GM19328 (cell line): Measurements from ENCODE around the gene DPYSL4.

Experiments
- ATAC-seq: cut with Tn5 transposase; IDR thresholded peaks from one replicate; pipeline ENCODE4 v1.9.1; 2021; ENCODE audit warnings: mild to moderate bottlenecking, moderate library complexity; ENCODE audit not compliant: unreplicated experiment

DPYSL4 gene

DNA sequence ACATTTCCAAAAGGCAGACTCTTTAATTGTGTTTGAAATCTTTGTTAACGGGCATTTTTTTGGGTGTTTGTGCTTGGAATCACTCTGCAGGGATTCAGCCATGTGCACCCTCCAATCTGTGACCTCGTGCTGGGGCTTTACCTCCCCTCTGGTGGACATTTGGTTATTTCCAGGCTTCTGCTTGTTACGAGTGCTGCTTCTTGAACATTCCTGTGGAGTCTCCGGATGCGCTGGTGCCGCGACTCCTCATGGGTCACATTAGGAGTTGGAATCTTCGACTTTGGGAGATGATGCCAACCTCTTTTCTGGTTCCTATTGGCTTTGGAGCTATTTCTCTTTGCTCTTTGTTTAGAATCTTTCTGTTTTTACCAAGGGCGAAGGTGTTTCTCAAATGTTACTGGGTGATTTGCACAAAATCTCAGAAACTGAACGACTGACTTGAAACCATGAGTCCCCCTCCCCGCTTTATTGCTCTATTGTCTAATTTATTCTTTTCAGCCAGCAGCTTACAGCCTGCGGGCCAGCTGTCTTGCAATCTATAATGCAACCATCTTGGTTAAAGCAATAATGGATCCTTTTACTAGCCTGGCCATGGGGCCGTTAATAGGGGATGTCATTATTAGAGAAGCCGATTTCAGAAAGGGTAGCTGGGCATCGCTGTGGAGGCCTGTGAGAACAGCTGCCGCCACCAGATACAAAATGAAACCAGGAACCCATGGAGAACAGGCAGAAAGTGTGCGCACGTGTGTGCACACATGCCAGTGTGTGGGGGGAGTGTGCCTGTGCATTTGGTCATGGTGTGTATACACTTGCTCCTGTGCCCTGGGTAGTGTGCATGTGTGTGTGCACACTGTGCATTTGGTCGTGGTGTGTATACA is 9.9 kb upstream of the DPYSL4 start:
- ATAC-seq: no peak

DNA sequence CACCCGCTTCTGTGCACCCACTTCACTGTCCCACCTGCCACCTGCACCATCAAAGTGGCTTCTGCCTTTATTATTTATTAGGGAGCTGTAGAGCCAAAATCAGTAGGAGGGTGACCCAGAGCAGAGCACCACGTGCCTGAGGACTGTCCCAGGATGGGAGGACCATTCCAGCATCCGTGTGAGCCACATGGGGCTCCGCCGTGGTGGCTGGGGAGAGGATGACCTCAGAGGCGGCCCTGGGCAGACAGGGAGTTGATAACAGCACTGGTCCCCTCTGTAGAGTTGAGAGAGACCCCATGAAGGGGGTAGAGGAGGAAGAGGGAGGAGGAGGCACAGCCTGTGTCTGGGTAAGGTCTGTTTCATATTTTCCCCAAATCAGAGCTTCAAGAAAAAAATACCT is 8.7 kb upstream of the DPYSL4 start:
- ATAC-seq: no peak

DNA sequence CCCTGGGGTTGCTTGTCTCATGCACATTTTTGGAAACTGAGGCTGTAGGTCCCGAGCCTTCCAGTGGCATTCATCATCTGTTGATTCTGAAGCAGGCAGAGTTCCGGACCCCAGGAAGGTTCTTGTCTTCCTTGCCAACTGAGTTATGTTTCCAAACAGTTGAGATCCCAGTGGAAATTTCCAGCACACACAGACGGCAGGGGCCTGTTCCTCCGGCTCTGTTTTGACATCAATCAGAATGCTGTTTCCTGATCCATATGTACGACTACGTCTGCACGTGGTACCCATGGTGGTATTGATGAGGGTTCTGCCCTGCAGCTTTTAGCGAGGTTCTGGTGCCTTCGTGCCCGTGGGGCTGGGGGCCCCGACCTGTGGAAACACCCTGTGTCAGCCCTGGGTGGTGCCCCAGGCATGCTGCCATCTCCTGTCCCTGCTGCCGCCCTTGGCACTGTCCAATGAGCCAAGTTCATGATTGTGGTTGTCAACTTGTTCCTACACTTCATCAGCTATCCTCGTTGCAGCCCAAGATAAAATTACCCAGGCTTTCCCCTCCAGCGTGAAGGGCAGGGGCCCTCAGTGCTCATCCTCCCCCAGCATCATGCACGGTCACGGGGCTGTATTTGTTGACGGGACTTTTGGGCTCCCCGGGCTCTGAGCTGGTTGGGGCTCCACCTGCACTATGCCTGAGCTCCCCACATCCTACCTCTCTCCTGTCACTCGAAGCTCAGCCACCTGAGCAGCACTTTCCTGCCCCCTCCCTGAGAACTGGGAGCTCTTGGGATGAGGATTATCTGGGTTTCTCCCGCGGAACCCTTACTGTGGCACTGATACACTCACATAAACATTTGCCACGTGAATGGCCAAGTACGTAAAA is 7.8 kb upstream of the DPYSL4 start:
- ATAC-seq: no peak

DNA sequence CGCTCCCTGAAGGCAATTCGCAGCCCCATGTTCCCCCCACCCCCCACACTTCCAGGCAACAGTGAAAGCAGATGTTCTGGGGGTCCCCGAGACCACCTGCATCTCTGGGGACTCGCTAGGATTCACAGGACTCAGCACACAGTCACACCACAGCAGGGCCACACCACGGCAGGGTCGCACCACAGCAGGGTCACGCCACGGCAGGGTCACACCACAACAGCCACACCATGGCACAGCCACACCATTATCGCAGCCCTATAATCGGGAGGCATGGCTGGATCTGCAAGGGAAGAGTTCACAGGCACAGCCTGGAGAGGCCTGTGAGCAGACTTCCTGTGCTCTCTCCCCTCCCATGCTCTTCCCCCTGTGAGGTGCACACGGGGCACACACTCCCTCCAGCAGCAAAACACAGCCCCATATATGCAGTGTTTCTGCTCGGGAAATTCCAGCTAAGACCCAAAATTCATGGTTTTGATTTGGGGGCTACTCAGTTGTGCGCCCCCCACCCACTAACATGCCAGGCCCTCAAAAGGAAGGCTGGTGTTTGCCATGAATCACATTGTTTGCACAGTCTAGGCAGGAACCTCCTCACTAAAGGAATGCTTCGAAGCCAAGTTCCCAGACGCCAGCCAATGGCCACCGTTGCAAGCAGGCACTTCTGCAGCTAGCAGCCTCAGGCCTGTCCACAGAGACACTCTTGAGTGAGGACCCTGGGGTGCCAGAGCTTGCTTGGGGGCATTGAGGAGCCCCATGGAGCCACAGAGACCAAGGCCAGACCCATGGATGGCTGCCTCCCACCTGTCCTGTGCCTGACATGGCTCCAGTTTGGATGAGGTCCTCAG is 7.0 kb upstream of the DPYSL4 start:
- ATAC-seq: no peak

DNA sequence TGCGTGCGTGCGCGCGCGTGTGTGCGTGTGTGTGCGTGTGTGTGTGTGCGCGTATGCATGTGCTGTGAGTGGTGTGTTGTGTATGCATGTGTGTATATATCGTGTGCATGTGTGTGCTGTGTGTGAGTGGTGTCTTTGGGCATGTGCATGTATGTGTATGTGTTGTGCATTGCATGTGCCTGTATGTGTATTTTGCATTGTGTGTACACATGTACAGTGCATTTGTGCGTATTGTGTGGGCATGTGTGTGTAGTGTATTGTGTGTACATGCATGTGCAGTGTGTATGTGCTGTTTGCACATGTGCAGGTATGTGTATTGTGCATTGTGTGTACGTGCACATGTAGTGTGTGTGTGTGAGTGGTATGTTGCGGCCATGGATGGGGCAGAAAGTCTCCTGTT is 6.0 kb upstream of the DPYSL4 start:
- ATAC-seq: no peak

DNA sequence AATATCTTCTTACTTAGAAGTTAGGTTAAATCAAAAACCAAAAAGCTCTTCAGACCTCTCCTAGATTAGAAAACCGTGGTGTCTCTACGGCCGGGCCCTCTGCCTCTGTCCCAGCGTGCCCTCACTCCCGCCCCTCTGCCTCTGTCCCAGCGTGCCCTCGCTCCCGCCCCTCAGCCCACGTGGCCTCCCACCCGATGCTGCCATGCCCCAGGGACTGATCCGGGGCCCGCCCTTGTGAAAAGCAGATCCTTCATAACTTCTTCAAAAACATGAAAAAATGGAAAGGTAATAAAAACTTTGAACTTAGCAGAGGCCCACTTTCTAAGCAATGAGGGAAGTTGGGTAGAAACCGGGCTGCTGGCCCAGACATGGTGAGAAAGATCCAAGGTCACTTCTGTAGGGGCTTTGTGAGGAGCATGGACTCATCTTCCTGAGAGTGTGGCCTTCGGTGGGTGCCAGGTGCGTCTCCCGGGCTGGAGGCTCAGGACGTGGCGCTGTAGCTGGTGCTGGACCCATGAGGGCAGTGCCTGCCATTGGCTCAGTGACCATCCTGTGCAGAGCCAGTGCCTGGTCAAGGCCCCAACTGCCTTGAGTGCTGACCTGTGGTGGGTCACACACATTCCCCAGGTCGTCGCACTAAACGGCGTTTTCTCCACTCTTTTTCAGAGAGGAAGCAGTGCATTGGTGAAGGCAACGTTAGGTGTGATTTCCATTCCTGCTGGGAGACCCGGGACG is 4.9 kb upstream of the DPYSL4 start:
- no peak for ATAC-seq

DNA sequence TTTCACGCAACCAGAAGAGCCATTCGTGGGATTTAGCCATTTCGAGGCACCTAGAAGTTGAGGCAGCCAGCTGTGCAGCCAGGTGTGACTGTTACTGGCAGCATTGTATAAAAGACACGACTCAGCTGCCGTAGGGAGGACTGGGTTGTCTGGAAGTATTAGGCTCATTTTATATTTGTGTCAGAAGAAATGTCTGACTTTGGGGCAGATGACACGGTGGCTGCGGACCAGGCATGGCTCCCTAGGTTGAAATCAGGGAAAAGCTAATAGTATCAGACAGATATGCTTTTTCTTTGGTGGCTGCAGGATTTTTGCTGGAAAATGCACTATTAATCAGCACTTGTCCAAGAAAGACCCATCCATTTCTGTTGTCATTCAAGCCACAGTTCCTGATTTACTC is 4.2 kb upstream of the DPYSL4 start:
- ATAC-seq: no peak

DNA sequence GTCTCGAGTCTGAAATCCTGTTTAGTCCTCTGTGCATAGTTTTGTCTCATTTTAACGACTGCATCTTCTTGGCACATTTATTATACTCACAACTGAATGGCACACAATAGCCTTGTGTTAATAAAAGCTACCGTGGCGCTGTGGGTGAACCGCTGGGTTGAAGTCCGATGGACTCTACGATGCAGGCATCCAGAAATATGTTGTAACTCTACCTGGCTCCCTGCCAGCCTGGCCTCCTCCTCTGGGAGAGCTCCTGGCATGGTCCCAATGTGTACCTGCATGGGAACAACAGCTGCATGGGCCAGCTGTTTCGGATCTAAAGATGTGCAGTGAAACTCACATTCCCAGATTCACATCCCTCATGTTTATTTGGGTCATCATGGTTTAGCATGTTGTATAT is 3.7 kb upstream of the DPYSL4 start:
- no peak for ATAC-seq

DNA sequence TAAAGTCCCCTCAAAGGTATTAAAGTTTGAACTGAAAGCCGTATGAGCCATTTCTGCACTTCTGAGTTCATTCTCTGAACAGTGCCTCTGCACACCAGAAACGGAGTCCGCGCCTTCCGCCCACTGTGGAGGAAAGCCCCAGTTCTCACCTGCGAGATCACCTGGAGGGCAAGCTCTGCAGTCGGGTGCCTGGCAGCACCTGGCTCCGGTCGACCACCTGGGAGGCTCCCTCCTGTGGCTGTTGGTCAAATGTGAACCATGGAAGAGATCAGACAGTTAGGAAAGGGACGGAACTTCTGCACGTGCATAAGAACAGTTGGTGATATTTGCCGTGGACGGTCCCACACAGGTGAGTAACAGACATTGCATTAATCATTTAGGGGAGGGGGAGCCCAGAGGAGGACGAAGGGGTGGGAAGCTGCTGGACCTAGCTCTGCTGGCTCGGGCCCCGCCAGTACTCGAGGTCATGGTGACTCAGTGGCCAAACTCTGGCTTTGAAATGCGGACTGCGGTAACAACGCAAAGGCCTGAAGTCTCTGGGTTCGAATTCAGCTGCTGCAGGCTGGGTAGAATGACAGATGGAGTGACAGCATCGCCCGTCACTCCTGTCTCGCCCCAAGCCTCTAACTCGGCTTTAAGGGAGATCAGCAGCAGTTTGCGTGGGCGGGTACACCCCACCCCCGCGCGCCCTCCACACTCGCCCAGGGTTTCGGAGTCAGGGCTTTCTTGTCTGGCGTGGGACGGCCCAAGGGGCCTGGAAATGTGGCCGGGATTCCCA is 1.7 kb upstream of the DPYSL4 start:
- no peak for ATAC-seq

DNA sequence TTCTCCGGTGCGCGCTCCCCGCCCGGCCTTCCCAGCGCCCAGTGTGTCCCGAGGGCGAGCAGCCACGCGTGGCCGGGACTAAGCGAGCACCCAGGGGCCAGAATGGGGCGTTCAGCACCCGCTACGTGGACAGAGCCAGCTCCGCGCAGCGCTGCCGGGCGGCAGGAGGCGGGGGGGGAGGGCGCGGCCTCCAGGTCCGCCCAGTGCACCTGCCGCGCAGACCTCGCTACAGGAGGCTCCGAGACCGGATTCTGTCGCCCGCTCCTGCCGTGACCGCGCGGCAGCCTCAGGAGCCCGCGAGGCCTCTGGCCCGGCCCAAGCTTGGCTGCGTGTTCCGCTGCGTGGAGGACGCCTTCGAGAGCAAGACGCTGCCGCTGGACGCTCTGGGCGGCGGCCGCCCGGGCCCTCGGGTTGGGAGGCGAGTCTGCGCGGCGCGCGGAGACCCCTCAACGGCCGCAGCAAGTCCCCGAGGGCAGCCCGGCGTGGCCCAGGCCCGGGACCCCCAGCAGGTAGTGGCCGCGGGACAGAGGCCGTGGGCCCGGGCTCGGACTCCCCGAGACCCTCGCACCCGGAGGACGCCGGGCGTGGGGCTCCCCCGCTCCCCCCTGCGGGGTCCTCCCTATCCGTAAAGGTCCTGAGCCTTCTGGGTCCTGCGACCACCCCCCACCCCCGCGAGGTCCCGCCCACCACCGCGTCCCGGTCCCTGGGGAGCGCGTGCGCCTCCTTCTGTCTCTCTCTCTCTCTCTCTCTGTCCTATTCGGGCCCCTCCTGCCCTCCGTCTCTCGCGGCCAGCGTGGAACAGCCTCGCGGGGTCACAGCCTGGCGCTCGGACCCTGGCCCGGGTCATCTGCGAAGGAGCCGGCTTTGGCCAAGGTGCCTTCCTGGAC is 904 bp upstream of the DPYSL4 start:
- ATAC-seq: no peak

DNA sequence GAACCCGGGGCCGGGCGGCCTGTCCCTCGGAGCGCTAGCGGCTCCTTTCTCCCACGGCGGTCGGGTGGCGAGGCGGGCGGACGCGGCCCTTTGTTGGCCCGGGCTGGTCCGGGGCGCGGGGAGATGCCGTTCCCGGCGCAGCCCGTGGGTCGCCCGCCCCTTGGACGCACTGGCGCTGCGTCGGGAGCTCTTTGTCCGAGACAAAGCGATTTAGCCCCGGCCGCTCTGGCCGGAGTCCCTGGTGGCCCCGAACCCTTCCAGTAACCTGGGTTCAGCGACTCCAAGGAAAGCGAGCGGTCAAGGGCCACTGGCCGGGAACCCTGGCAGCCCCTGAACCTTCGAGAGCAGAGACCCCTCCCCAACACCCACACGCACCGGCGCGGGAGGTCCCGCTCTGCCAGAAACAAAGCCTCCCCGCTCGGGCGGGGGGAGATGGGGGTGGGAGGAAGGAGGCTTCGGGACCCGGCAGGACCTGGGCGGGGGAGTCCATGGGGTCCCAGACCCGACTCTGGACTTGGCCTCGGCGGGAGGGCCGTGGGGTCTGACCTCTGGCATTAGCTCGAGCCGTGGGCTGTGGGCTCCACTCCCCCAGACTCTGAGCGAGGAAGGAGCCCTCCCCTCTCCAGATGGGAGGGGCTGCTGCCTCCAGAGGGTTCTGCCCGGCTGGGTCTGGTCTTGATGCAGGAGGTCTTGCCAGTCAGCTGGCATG is 836 bp downstream of the DPYSL4 start:
- no peak for ATAC-seq

DNA sequence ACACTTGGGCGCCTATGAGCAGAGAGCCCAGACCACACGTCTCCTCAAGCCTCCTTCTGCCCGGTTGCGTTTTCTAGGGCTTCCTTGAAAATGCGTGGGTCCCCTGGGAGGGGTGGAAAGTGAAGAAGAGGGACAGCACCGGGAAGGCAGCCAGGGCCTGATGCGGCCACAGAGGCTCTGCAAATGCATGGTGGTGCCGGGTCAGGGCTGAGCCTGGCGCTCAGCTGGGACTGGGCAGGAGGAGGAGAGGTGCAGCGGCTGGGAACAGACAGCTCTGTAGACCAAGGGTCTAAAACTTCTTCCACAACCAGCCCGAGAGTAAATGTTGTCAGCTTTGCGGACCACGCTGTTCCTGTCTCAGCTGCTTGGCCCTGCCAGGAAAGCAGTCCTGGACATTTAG is 1.6 kb downstream of the DPYSL4 start:
- ATAC-seq: no peak

DNA sequence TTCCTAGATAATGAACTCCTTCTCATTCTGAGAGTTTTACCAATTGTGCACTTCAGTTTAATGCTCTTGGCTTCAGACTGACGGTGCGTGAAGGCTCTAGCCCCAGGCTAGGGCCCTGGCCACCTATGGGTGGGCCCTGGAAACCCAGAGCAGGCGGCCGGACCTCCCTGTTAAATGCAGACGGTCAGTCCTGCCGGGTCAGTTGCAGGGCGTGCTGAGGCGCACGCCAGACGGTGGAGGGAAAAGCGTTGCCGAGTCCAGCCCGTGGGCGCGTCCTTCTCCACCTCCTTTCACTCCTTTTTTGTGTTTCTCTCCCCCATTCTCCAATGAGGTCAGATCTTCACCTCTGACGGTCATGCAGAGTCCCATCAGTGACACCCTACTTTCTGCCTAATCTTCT is 2.3 kb downstream of the DPYSL4 start:
- no peak for ATAC-seq

DNA sequence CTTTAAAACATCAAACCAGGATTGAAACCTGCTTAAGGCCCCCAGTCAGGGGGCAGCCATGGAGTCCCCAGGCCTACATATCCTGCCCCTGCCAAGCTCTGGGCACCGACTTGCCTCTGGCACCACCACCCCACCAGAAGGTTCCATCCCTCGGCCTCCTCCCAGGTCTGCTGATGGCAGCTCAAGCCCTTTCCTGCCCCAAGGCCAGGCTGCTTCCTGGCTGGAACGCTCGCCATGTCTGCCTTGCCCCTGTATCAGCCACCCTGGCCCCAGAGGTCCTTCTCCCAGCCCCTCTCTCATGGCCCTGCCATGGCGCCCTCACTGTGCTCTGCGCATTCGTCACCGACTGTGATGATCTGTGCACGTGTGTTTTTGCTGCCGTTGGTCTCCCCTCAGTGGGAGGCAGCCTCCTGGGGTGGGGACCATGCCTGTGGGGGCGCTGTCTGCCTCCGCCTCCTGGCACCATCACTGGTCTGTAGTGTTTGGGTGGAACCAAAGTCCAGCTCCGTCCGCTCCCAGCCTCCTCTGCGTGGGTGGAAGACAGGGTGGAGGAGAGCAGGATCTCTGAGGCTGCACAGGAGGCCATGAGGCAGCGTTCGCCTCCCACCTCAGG is 3.2 kb downstream of the DPYSL4 start:
- no peak for ATAC-seq

DNA sequence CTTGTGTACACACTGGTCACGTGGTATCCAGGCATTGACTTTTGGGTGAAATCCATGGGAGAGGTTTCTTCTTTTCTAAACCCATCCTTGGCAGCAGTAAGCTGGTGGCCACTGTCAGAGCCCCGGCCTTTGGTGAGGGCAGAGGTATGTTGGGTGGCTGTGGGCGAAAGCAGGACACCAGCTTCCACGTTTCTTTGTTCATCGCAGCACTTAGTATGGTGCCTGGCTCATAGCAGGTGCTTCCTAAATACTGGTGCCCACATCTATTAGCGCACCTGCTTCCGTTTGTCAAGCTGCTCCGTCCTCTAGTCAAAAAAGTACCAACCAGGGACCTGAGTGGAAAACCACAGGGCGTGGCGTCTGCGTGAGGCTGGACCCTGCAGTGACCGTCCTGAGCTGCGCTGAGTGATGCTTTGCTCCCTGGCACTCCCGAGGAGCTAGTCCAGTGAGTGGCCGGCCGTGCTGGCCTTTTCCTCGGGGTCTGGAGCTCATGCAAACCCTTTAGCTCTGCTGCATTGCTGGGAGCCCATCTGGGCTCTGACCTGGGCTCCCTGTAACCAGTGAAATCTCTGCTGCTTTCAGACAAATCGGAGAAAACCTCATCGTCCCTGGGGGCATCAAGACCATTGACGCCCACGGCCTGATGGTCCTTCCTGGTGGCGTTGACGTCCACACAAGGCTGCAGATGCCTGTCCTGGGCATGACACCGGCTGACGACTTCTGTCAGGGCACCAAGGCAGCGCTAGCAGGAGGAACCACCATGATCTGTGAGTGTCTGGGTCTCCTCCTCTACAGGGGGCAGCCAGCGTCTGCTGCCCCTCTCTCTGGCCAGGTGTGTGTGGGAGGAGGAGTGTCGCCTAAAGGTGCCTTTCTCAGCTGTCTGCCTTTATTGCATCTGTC is 5.6 kb downstream of the DPYSL4 start:
- no peak for ATAC-seq

DNA sequence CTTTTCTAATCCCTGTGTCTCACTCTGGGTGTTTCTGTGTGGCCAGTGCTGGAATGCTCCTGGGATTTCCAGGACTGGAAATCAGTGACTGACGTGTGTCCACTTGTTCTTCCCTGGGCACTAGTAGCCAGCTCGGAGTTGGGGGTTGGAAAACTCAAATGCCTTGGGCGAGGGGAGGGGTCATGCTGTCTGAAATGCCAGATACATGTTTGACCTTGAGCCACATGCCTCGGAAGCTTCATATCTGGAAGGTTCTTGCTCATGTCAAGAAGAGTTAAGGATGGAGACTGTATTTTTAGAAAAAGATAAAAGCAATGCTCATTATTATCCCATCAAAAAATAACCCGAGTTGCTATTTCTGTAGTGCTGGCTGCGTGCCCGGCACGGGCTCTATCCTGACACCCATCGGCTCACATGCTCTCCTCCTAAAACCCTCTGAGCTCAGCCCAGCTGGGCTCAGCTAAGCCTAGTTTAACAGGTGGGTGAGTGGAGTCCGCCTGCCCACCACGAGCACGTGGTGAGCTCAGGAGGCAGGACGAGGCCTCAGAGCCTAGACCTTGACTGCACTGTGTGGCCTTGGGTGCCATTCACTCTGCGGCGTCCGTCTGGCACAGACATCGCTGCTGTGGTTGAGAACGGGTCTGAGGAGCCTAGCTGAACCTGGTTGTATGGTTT is 6.4 kb downstream of the DPYSL4 start:
- no peak for ATAC-seq
